Peyer's patch (tissue), 4 donors: ENCODE data around the gene PTPRS.

Source experiments
- POLR2A ChIP-seq, 2 donors: fragments of 450-650 bp; IDR thresholded peaks; one replicate each; pipeline ENCODE4 v1.5.1; 2017; ENCODE audit warnings: antibody characterized with exemption in 2 of 2, mild to moderate bottlenecking in 2 of 2, moderate library complexity in 2 of 2
- TF ChIP-seq, protein P1 (sequence below), 6 experiments: fragments of 450-650 bp in 4 of 6; fragments of 200-600 bp in 2 of 6; sonication (generic) in 1 of 6; IDR thresholded peaks; one replicate each; pipeline ENCODE4 v1.5.1; 2017 to 2019; ENCODE audit warnings: antibody characterized with exemption in 6 of 6, mild to moderate bottlenecking in 3 of 6, moderate library complexity in 1 of 6

DNA sequence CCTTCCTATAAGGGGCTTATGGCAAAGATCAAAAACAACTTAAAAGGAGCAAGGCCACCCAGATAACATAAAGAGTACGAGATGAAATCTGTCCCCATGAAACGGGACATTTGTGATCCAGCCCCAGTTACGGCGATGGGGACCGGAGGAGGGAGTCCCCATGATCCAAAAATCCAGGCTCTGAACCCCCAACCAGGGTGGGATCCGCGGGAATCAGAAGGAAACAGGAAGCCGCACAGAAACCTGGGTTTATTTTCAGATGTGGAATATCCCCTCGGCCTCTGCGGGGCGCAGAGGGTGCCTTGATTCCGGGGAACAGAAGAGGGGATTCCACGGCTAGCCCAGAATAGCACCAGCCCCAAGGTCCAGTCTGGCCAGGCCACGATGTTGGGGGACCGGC, 5.0 kb downstream of the PTPRS start:
- TF ChIP-seq, protein P1, sequence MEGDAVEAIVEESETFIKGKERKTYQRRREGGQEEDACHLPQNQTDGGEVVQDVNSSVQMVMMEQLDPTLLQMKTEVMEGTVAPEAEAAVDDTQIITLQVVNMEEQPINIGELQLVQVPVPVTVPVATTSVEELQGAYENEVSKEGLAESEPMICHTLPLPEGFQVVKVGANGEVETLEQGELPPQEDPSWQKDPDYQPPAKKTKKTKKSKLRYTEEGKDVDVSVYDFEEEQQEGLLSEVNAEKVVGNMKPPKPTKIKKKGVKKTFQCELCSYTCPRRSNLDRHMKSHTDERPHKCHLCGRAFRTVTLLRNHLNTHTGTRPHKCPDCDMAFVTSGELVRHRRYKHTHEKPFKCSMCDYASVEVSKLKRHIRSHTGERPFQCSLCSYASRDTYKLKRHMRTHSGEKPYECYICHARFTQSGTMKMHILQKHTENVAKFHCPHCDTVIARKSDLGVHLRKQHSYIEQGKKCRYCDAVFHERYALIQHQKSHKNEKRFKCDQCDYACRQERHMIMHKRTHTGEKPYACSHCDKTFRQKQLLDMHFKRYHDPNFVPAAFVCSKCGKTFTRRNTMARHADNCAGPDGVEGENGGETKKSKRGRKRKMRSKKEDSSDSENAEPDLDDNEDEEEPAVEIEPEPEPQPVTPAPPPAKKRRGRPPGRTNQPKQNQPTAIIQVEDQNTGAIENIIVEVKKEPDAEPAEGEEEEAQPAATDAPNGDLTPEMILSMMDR (IDR thresholded peaks at IDR 0.05), result no peak
- TF ChIP-seq POLR2A (IDR thresholded peaks at IDR 0.05), result no peak
